GM21423 (cell line): ENCODE data around the gene C1QTNF12.

Experiments used
- ATAC-seq: cut with Tn5 transposase; IDR thresholded peaks from one replicate; pipeline ENCODE4 v1.9.1; 2021; ENCODE audit warnings: mild to moderate bottlenecking, moderate library complexity; ENCODE audit not compliant: unreplicated experiment

C1QTNF12 gene

DNA sequence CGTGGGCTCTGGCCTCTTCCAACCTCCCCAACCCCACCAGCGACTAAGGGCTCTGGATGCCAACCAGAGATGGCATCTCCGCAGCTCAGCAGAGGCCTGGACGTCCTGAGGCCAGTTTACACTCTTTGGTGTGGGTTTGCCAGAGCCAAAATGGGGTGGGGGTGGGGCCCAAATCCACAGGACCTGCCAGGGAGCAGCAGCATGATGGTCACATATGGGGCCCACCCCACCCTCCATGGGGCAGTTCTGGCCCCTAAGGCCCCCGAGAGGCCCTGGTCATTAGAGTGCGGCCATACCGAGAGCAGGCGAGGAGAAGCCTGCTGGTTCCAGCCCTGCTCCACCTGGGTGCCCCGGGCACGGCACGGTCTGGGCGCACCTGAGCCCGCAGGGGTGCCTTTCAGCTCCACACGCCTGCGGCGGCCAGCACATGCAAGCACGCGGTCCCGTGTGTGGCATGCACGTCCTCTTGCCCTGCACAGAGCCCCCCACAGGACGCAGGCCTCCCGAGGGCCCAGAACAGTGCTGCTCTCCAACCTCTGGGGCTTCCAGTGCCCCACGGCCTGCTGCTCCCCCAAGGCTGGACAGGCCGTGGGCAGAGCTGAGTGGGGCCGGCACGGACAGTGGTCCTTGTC lies 4.8 kb downstream of the C1QTNF12 start:
- ATAC-seq = no peak

DNA sequence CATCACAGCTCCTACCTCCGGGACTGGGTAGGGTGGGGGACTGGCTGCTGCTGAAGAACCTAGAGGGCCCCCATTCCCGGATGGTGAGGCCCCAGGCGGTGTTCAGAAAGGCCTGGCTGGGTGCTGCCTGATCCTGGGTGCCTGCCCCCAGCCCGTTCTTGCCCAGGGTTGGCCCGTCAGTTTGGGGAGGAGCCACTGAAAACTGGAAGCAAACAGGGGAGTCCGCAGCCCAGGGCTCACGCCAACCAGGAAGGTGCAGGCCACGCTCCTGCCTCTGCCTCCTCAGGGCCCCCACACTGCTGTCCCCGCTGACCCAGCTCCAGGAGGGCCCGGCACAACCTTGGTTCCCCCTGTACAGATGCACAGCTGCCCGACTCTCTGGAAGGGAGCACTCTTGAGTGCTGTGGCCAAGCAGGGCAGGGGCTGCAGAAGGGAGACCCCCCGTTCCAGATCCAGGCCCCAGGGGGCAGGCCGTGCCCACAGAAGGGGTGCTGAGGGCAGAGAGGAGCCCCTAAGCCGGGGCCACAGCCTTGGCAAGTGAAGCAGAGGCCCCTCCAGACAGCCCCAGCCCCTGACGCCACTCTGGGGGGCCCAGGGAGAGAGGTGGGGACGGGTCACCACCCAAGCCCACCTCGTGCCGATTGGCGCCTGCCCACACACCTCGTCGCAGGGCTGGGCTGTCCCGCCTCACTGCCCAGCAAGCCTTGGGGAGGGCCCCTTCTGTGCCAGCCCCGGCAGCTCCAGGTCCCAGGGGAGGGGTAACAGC lies 5.5 kb downstream of the C1QTNF12 start:
- ATAC-seq = no peak

DNA sequence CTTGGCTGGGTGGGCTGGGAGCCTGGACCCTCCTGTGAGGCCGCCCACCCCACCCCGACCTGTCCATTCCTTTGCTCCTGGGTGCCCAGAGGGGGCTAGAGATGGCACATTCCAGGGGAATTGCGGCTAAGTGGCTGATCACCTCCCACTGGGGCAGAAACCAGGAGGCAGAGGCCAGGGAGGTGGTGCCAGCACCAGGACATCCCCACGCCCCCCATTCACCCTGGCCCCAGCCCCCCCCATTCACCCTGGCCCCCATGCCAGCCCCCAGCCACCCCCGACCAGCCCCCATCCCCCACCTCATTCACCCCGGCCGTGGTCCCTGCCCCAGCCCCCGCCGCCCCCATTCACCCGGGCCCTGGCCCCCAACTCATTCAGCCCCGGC lies 6.2 kb downstream of the C1QTNF12 start:
- no peak for ATAC-seq

DNA sequence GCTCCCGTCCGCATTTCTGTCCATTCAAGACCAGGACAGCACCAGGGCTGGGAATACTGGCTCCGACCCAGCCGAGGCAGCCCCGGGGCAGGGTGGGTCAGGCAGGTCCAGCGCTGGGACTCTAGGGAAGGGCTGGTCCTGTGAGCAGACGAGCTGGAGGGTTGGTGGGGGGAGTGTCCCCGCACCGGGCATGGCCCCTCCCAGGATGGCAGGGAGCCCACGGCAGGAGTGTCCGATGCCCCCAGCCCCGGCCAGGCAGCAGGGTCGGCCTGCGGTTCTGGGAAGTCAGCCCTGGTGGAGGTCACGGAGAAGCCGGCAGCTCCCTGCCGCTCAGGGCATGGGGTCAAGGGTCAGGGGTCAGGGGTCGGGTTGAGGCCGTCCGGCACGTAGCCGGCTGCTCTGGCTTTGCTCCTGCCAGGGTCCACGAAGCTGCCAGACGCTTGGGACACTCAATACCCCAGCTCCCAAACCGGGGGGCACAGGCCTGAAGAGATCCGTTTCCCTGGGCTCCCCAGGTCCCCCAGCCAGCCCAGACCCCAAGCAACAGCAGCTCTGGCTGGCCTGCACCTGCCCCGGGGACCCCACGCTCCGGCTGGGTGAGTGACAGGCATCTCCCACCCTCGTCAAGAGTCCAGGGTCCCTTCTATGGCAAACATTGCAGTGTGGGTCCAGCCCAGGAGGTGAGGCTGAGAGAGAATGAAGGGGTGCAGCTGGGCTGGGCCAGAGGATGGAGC lies 6.7 kb downstream of the C1QTNF12 start:
- no peak for ATAC-seq

DNA sequence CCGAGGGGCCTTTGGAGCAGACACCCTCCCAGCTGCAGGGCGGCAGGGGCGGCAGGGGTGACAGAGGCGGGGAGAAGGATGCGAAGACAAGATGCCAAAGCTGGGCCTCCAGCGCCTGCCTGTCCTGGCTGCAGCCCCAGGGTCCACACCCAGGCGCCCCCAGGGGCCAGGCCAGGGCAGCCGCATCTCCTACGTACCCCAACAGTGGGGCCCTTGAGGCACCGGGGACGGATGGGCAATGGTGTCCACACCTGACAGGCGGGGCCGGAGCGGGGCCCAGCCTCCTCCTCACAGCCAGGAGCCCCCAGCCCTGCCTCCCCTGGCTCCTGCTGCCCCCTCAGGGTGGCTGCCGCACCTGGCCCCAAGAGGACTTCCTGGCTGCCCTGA lies 7.3 kb downstream of the C1QTNF12 start:
- no peak for ATAC-seq

DNA sequence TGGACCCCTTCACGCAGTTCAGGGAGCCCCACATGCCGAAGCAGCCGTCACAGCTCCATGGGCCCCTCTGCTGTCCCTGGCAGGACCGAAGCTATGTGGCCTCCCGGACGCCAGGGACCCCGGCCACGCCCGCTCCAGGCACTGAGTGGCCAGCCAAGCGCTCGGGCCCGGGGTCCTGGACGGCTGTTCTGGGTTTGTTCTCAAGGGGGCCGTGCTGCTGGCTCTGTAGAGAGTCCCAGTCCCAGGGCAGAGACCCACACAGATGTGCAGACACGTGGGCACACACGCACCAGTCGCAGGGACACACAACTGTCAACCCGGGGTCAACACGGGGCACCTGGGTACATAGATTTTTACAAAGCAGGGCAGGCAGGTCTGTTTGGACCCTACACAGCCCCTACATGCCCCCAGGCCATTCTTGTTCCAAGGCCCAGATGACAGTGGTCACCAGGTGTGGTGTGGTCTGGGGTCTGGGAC lies 7.8 kb downstream of the C1QTNF12 start:
- no peak for ATAC-seq

DNA sequence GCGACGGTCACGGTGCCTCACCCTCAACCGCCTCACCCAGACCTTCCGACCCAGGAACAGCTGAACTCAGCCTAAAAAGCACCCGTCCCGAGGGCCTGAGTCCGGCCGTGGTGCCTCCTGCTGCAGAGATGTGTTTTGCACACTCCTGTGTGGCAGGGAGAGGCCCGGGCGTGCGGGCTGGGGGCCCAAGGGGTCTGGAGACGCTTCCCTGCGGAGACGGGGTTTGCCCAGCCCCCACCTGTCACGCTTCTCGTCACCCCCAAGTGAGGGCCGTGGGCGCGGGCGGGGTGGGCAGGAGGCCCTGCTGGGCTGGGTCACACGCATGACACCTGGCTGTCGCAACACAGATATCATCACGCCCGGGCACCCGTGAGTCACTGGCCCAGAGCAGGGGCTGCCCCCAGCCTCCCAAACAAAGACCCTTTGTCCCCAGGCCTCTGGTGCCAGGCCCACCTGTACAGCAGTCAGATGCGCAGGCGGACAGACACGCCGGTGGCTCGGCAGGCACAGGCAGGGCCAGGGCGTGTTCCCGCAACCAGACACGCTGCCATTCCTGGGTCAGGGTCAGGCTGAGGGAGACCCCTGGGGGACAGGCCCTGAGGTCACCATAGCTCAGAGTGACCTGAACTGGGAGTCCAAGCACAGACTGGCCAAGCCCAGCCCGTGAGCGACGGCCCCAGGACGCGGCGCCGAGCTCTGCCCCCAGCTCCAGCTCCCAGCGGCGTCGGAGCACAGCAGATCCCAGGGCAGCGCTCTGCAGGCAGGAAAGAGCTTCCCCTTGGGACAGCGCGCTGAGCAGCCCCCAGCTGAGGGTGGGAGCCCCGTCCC lies 8.4 kb downstream of the C1QTNF12 start:
- ATAC-seq = no peak

DNA sequence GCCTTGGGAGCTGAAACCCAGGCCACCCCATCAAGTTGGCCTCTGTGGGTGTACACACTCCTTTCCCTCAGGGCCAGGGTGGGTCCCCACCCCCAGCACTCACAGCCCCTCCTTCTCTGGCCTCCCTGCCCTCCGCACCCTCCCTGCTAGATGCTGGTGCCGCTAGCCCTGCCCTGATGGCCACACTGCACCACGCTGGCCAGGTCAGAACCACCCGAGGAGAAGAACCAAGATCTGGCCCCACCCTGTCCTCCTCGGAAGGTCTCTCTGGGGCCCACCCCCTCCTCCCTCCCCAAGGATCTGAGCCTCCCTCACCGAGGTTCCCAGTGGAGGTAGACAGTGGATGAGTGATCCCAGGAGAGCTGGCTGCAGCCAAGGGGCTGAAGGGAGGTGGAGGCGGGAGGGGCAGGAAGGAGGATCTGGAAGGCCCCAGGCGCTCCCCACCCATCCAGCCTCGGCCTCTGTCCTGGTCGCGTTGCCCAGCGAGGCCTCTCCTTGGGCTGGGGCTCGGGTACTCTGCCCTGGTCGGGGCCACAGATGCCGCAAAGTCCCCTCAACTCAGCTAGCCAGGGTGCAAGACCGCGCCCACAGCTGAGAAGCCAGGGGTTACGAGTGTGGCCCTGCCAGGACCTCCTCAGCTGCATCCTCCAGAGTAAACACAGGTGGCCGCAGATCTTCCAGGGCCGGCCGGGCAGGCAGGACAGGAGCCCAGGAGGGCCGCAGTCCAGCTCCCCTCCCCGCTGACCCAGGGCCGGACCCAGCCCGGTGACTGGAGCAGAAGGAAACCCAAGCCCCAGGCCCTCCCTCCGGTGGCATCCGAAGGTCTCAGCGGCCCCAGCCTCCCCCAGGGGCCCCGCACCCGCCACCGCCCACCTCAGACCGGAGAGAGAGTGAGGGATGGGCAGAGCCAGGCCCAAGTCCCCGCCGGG lies 9.3 kb downstream of the C1QTNF12 start:
- no peak for ATAC-seq

DNA sequence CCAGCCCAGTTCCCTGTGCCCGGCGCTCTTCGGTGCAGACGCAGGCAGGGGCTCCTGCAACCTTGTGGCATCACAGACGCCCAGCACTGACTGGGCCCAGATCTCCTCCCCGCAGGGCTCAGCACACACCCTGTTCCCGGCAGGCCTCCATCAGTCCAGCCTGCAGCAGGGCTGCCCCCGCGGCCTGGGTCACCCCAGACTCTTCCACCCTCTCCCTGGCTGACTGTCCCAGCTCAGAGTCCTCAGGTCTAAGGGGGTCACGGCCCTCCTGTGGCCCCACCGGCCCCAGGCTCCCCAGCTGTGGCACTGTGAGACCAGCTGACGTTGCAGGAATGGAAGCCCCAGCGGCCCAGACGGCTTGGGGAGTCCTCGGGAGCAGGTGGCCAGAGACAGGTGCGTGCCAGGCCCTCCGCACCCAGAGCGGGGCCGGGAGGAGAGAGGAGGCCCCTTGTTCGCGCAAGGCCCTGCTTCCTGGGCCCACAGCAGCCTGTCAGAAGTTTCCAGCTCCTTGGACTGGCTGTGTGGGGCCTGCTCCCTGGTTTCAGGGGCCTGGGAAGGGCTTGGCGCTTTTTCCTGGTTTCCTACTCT lies 10.3 kb downstream of the C1QTNF12 start:
- no peak for ATAC-seq

DNA sequence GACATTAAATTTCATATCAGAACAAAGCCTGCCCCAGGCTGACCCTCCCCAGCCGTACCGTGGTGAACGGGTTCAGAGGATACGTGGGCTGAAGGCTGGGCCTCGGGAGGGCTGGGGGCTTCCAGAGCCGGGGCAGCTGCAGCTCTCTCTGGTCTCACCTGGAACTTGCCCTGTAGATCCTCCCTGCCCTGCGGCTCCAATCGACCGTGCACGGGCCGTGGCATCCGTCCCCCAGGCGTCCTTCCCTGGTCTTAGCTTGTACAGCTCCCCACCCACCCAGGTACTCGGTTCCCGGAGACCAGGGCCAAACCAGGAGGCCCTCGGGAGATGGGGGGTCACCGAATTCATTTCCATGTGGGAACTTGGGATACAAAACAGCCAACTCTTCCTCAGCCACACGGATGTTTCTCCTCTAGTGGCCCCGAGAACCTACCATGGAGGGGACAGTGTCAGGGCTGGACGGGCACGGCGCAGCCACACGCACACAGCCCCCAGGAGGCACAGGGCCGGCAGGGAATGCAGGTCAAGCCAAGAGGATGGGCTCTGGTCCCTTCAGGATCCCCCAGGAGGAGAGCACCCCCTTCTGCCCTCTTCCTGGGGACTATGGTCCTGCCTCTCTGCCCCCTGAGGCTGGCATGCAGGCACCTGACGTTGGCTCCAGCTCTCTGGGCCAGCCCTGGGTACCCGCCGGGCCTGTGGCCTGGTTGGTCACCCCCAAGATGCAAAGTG lies 11.3 kb downstream of the C1QTNF12 start:
- no peak for ATAC-seq

DNA sequence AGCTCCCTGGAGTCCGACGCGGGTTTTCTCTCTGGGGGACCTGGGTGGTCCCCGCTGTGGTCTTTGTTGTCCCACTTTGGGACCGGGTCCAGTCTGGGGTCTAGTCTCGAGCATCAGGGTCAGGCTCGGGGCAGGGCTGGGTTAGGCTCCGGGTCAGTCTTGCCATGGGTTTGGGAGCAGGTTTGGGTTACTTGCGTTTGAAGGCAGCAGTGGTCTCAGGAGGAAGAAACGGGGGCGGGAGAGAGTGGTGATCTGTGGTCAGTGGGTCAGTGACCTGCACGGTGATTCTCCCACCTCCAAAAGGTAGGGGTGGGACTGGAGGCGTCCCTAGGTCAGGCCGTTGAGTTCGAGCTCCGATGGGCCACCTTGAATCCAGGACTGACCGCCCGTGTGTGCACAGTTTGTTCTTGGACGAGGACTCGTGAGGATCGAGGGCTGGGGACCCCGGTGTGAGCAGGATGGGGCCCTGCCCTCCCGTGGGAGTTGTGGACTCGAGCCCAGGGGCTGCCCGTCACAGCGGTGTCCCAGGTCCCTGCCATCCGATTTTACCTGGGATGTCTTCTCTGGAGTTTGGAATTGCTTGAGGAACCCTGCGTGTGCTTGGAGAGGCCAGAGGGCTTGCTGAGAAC lies 12.2 kb downstream of the C1QTNF12 start:
- ATAC-seq = no peak

DNA sequence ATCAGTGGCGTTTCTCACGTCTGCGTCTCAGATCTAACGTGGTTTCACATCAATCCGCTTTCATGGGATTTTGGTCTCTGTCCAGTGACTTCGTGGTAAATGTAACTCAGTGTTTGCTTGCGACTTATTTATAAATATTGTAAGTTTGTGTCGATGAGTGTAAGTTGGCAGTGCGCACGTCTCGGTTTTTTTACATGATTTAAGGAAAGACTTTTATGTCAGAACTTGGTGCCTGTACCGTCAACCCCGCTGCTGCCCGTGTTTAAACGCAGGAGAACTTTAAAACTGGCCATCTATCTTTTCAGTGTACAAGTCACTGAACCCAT lies 13.0 kb downstream of the C1QTNF12 start:
- ATAC-seq = no peak

DNA sequence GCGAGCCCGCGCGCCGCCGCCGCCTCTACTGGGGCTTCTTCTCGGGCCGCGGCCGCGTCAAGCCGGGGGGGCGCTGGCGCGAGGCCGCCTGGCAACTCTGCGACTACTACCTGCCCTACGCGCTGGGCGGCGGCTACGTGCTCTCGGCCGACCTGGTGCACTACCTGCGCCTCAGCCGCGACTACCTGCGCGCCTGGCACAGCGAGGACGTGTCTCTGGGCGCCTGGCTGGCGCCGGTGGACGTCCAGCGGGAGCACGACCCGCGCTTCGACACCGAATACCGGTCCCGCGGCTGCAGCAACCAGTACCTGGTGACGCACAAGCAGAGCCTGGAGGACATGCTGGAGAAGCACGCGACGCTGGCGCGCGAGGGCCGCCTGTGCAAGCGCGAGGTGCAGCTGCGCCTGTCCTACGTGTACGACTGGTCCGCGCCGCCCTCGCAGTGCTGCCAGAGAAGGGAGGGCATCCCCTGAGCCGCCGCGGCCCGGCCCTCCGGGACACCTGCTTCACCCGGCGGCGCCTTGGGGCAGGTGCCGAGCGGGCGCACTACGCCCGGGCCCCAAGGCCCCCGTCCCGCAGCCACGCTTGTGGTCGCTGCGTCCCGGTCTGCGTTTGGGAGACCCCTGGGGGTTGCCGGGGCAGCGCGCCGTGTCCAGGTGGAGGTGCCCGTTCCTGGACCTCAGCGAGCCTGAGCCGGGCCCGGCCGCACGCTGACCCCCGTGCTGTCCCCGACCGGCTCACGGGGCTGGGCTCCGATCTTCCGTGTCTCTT lies 13.5 kb downstream of the C1QTNF12 start:
- ATAC-seq = no peak

DNA sequence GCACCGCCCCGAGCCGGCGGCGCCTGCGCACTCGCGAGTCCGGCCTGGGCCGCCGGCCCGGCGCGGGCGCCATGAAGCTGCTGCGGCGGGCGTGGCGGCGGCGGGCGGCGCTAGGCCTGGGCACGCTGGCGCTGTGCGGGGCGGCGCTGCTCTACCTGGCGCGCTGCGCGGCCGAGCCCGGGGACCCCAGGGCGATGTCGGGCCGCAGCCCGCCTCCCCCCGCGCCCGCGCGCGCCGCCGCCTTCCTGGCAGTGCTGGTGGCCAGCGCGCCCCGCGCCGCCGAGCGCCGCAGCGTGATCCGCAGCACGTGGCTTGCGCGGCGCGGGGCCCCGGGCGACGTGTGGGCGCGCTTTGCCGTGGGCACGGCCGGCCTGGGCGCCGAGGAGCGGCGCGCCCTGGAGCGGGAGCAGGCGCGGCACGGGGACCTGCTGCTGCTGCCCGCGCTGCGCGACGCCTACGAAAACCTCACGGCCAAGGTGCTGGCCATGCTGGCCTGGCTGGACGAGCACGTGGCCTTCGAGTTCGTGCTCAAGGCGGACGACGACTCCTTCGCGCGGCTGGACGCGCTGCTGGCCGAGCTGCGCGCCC lies 14.2 kb downstream of the C1QTNF12 start, which contains the start of gene B3GALT6:
Gene B3GALT6 (plus strand): TSS at position 30 of the 588 bp plus-strand sequence. CDS start 42 bp downstream, at position 72.
- no peak for ATAC-seq

DNA sequence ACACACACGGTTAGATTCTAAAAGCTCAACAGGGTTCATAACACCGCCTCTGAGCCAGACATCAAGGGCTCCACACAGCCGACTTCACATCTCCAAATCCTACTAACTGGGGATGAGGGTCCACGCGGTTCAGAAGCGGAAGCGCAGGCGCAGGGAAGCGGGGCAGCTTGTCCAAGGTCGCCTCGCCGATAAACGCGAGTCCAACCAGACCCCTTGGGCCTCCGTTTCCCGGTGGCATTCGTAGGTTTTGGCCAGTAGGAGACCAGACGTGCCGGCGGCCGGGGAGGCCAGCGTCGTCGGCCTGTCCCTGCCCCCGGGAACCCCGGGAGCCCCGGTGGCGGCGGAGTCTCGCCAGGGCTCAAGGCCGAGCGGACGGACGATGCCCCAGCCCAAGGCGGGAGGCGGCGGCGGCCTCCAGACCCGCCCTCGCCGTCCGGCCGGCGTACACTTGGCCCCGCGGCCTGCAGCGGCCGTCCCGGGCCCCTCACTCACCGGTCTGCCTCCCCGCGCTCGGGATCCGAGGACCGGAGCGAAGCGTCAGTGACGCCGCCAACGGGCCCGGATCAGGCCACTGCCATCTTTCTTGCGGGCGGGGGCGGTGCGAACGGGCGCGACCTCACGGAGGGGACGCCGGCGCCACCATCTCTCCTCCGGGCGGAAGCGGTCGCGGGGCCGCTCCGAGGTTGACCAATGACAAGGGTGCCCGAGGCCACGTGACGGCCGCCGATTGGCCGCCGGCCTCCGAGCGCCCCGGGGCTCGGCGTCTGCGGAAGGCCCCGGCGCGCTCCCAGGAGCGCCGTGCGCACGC lies 14.9 kb downstream of the C1QTNF12 start, which contains the start of gene SDF4:
Gene SDF4 (minus strand): TSS at position 602 of the 808 bp plus-strand sequence. CDS start 3,229 bp downstream, outside the sequence.
- ATAC-seq = peak; percentile 94

DNA sequence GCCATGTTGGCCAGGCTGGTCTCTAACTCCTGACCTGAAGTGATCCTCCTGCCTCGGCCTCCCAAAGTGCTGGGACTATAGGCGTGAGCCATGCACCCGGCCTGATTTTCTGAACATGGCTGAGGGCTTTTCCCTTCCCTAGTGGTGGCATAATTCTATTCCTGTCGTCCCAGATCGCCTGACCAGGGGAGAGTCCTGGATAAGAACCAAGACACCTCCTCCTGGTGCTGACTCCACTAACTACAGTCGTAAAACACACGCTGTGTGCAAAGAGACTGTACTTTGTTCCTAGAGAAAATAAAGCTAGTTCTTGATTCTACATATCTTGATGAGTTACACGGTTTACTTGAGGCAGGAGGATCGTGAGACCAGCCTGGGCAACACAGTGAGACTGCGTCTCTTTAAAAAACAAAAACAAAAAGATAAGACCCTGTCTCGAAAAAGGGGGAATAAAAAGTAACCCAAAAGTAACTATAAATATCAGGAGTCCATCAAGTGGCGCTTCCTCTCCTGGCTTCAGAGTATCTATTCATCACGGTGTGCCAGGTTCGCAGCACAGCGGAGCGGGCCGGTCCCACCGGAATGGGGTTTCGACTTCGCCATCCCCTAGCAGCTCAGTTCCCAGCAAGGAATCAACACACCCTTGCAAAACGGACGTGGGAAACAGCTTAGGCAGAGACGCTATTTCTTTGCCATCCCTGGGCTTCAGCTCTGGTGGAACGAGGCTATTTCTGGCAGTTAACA lies 15.7 kb downstream of the C1QTNF12 start:
- ATAC-seq = no peak
